LNCaP clone FGC (cell line): ENCODE data around the gene TRPM3.

ENCODE experiments used
- DNase-seq: peaks from one replicate; pipeline ENCODE4 v3.0.0-alpha.2; 2011; ENCODE audit warnings: low read depth
- H3K4me3 ChIP-seq: 2 replicates; pipeline ENCODE4 v1.5.1; 2011; ENCODE audit warnings: mild to moderate bottlenecking, low read depth, low read length, control low read depth
- CTCF ChIP-seq: IDR thresholded peaks from 2 replicates; pipeline ENCODE4 v1.5.1; 2012; ENCODE audit warnings: mild to moderate bottlenecking; ENCODE audit not compliant: control insufficient read depth, insufficient read depth; ENCODE audit errors: extremely low read depth

TRPM3 gene

GRCh38 chr9:70868661-70869652, 252.5 kb downstream of the TRPM3 start:
- no peak overlapping the region for H3K4me3 ChIP-seq
- no peak for DNase-seq
- no peak for TF ChIP-seq CTCF

GRCh38 chr9:70868041-70868440, 253.4 kb downstream of the TRPM3 start:
- no peak overlapping the region for H3K4me3 ChIP-seq
- no peak for TF ChIP-seq CTCF
- no peak for DNase-seq

- no peak for DNase-seq
- no peak for TF ChIP-seq CTCF
- no peak overlapping the region for H3K4me3 ChIP-seq
Observed at GRCh38 chr9:70865471-70865870, 255.9 kb downstream of the TRPM3 start.

- DNase-seq = no peak
- TF ChIP-seq CTCF = no peak
- H3K4me3 ChIP-seq = no peak overlapping the region
Observed at GRCh38 chr9:70861797-70862196, 259.6 kb downstream of the TRPM3 start.

- DNase-seq = no peak
- no peak overlapping the region for H3K4me3 ChIP-seq
- no peak for TF ChIP-seq CTCF
Observed at GRCh38 chr9:70861376-70861775, 260.0 kb downstream of the TRPM3 start.

GRCh38 chr9:70859694-70860093, 261.7 kb downstream of the TRPM3 start:
- no peak for TF ChIP-seq CTCF
- DNase-seq = no peak

More at GRCh38 chr9:70859694-70860093, 261.7 kb downstream of the TRPM3 start:
- no peak overlapping the region for H3K4me3 ChIP-seq
